ENCODE data around the gene RELA. TPM values are rescaled to one million over a fixed set of nuclear protein-coding genes. Genes with fewer than 3 reads are reported as not detected.

Gene RELA
- total RNA-seq, 2 experiments from 2014 or later = 379 to 382 TPM

DNA sequence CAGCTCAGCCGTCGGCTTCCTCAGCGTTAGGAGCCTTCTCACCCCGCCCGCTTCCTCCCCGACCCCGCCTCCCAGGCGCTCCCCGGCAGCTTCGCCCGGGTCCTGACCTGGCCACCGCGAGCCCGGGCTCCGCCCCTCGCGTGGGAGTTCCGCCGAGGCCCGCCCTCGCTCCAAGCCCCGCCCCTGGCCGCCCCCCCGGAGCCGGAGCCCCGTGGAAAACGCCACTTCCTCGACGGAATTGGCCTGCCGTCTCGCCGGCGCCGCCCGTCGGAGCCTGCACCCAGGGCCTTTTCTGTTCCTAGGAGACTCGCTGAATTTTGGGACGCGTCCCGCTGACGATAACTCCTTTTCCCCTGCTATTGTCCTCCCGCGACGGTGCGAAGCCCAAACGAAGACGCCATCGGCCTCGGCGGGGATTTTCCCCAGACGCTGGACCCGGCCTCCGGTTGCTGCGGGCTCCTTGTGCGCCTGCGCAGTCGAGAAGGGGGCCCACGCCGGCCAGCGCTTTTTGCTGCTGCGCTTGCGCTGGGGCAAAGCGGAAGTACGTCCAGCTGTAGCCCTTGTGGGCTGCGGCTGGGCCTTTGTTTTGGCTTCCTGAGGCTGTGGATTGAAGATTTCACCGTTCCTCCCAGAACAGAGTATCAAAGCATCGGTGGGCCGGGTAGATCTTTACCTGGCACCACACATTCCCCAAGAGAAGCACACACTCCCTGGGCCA, 10.0 kb downstream of the RELA start:
- intact Hi-C loops (cut with DNase I, micrococcal nuclease) = loop anchor here (1.0 to 5.0 kb wide), 5 partner anchors 10 to 110 kb away; partner anchors contain the start of genes PCNX3 (in 1 of the 2), RELA (in 1 of the 2) and SIPA1 (in 1 of the 2)
- peak overlapping the region; percentile 66 for H3K4me3 ChIP-seq (ENCODE audit: low read length)
- ChIA-PET POLR2A (interaction anchor here (0.5 to 11.7 kb wide), 29 partner anchors 9 to 518 kb away, joined by 3 to 244 read pairs (median 6); partner anchors contain the start of genes CFL1, EHBP1L1, FAM89B and KAT5), CTCF (interaction anchor here (0.7 to 2.8 kb wide), 7 partner anchors 10 to 207 kb away, joined by 3 to 10 read pairs (median 4); partner anchors contain the start of genes MUS81, PCNX3, RELA and SIPA1)
- ATAC-seq (ENCODE audit: poor library complexity) (peak; percentile 75), DNase-seq (peak; percentile 92 to 99 (median 96))
- peaks cover 91% of the 10 kb centered on the region for H3K36me3 Mint-ChIP-seq (ENCODE audit: low read depth)
- H3K4me1 Mint-ChIP-seq (ENCODE audit: low read depth) = peaks cover 54% of the 10 kb centered on the region
- TF ChIP-seq, protein P1, sequence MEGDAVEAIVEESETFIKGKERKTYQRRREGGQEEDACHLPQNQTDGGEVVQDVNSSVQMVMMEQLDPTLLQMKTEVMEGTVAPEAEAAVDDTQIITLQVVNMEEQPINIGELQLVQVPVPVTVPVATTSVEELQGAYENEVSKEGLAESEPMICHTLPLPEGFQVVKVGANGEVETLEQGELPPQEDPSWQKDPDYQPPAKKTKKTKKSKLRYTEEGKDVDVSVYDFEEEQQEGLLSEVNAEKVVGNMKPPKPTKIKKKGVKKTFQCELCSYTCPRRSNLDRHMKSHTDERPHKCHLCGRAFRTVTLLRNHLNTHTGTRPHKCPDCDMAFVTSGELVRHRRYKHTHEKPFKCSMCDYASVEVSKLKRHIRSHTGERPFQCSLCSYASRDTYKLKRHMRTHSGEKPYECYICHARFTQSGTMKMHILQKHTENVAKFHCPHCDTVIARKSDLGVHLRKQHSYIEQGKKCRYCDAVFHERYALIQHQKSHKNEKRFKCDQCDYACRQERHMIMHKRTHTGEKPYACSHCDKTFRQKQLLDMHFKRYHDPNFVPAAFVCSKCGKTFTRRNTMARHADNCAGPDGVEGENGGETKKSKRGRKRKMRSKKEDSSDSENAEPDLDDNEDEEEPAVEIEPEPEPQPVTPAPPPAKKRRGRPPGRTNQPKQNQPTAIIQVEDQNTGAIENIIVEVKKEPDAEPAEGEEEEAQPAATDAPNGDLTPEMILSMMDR (IDR thresholded peaks at IDR 0.05) = no peak
- H3K36me3 ChIP-seq (ENCODE audit: insufficient read depth, low read length) = peaks cover 81% of the 10 kb centered on the region
- peak overlapping the region; percentile 88 for H3K4me3 Mint-ChIP-seq
- peak overlapping the region; percentile 97 for H3K27ac Mint-ChIP-seq
- H3K9me3 ChIP-seq (ENCODE audit: control insufficient read depth in 1 of 2, insufficient read depth in 1 of 2, low read length in 2 of 2) = no peaks in the 10 kb centered on the region
- peak overlapping the region; percentile 95 to 99 for H3K27ac ChIP-seq (ENCODE audit: low read depth in 1 of 2, low read length in 2 of 2)
- no peaks in the 10 kb centered on the region for H3K27me3 ChIP-seq (ENCODE audit: control insufficient read depth in 1 of 2, insufficient read depth in 2 of 2, low read length in 2 of 2)
- no peaks in the 10 kb centered on the region for H3K27me3 Mint-ChIP-seq
- H3K9me3 Mint-ChIP-seq = no peaks in the 10 kb centered on the region
- peaks cover 60% of the 10 kb centered on the region for H3K4me1 ChIP-seq (ENCODE audit: insufficient read depth, low read length)

DNA sequence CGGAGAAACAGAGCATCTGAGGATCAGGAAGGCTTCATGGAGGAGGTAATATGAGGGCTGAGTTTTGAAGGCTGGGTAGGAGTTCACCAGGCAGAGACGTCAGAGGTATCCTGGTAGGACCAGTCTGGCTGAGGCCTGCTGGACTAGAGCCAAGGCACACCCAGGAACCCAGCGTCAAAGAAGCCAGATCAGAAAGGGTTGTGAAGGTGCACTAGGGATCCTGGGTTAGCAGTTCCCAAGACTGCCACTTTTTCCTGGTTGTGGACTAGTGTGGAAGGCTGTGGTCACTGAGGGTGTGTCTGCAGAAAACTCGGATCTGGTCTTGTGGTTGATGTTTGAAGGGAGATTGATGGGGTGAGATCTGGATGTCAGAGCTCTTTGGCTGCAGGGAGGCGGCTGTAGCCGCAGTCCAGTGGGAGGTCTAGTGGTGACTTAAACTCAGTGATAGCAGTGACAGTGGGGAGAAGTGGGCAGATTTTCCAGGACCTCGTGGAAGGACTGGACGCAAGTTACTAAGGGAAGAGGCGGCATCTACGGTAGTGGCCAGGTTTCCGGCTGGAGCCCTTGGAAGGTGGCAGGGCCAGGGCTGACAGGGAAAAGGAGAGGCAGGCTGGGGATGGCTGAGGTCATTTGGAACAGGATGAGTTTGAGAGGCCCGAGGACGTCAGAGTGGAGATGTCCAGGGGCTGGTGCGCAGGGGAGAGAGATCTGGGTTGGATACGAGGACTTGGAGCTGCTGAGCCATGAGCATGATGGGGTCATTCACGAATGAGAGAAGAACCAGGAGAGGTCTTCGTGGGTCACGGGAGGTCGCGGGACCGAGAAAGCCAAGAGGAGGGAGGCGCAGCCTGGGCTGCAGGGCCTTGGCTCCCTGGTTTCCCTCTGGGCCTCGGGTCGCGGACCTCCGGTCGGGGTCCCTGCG, 10.9 kb downstream of the RELA start:
- intact Hi-C loops (cut with DNase I, micrococcal nuclease) = loop anchor here (1.0 to 5.0 kb wide), 3 partner anchors 14 to 110 kb away; partner anchors contain the start of genes PCNX3 (in 1 of the 2) and SIPA1 (in 1 of the 2)
- peaks cover 57% of the 10 kb centered on the region for H3K4me1 ChIP-seq (ENCODE audit: insufficient read depth, low read length)
- H3K4me1 Mint-ChIP-seq (ENCODE audit: low read depth) = peaks cover 46% of the 10 kb centered on the region

More for the DNA sequence above, 10.9 kb downstream of the RELA start:
- peak overlapping the region; percentile 66 for H3K4me3 ChIP-seq (ENCODE audit: low read length)
- Mint-ChIP-seq H3K4me3 (peak overlapping the region; percentile 88), H3K27me3 (no peaks in the 10 kb centered on the region), H3K9me3 (no peaks in the 10 kb centered on the region), H3K36me3 (ENCODE audit: low read depth) (peaks cover 86% of the 10 kb centered on the region), H3K27ac (peak overlapping the region; percentile 97)
- TF ChIP-seq, protein P1 (IDR thresholded peaks at IDR 0.05) = no peak
- ChIA-PET CTCF (interaction anchor here (0.7 to 2.8 kb wide), 8 partner anchors 11 to 237 kb away, joined by 3 to 10 read pairs (median 4); partner anchors contain the start of genes MUS81, PCNX3, RELA and SIPA1), POLR2A (interaction anchor here (0.5 to 11.7 kb wide), 25 partner anchors 8 to 517 kb away, joined by 3 to 244 read pairs (median 6); partner anchors contain the start of genes CFL1, FAM89B, KAT5 and MAP3K11)
- peak in 5 of 14 experiments; percentile 21 to 61 (median 26) for DNase-seq
- no peaks in the 10 kb centered on the region for H3K9me3 ChIP-seq (ENCODE audit: control insufficient read depth in 1 of 2, insufficient read depth in 1 of 2, low read length in 2 of 2)
- H3K27ac ChIP-seq (ENCODE audit: low read depth in 1 of 2, low read length in 2 of 2) = peak overlapping the region; percentile 83 to 95
- no peaks in the 10 kb centered on the region for H3K27me3 ChIP-seq (ENCODE audit: control insufficient read depth in 1 of 2, insufficient read depth in 2 of 2, low read length in 2 of 2)
- H3K36me3 ChIP-seq (ENCODE audit: insufficient read depth, low read length) = peaks cover 74% of the 10 kb centered on the region
- ATAC-seq (ENCODE audit: poor library complexity) = no peak
